Erythroblast (primary cell): ENCODE data around the gene CDH15.

Source experiments
- GATA1 ChIP-seq: IDR thresholded peaks from 2 replicates; pipeline ENCODE4 v1.6.1; 2011; ENCODE audit warnings: low read depth, mild to moderate bottlenecking, control low read depth, low read length, moderate library complexity
- POLR2A ChIP-seq: IDR thresholded peaks from 2 replicates; pipeline ENCODE4 v1.6.1; 2011; ENCODE audit warnings: mild to moderate bottlenecking, low read length

DNA sequence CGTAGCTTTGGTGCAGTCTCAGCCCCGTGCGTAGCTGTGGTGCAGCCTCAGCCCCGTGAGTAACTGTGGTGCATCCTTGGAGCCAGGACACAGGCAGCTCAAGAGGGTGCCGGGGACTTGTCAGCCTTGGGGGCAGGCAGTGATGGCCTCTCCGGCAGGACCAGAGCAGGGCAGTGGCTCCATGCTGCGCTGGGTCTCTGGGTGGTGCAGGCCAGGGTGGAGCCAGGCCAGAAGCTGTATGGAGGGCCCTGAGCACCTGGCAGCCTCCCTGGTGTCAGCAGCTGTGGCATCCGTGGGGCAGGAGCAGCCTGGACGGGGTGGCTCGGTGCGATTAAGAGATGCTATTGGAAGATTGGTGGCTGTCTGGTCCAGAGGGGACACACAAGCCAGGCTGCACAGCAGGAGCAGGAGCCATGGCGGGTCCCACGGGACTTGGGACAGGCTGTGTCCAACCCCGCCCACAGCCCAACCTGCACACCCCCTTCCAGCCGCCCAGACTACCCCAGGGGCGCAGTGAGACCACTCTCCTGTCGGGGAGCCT lies 28.3 kb upstream of the CDH15 start:
- TF ChIP-seq POLR2A = no peak
- TF ChIP-seq GATA1 = no peak
